GM23338 (cell line): ENCODE data around the gene FBXW7. TPM values are rescaled to one million over a fixed set of nuclear protein-coding genes. Genes with fewer than 3 reads are reported as not detected.

Experiments
- ATAC-seq: fragments of 200-7000 bp; cut with Tn5 transposase; 3 replicates; pipeline ENCODE4 v1.9.1; 2020
- DNase-seq: peaks from one replicate; pipeline ENCODE4 v3.0.0-alpha.2; 2015; ENCODE audit warnings: low spot score
- H2AFZ ChIP-seq: fragments of 200-600 bp; sonication (generic); 2 replicates; pipeline ENCODE4 v1.8.0; 2016; ENCODE audit warnings: antibody characterized with exemption, mild to moderate bottlenecking, moderate library complexity
- H3F3A ChIP-seq: fragments of 200-600 bp; sonication (generic); replicated peaks from 2 replicates; pipeline ENCODE4 v1.8.0; 2017; ENCODE audit warnings: antibody characterized with exemption, mixed run types, low read depth
- H3K27ac ChIP-seq: fragments of 200-600 bp; sonication (generic); 2 replicates; pipeline ENCODE4 v1.6.1; 2016; ENCODE audit warnings: low read depth
- H3K27me3 ChIP-seq: fragments of 200-600 bp; sonication (generic); 2 replicates; pipeline ENCODE4 v1.8.0; 2016; ENCODE audit warnings: mild to moderate bottlenecking, mixed run types, moderate library complexity; ENCODE audit not compliant: insufficient read depth
- H3K36me3 ChIP-seq: fragments of 200-600 bp; sonication (generic); 2 replicates; pipeline ENCODE4 v1.8.0; 2016; ENCODE audit warnings: mild to moderate bottlenecking; ENCODE audit not compliant: insufficient read depth
- H3K4me1 ChIP-seq: fragments of 200-600 bp; sonication (generic); 2 replicates; pipeline ENCODE4 v1.8.0; 2016; ENCODE audit warnings: mild to moderate bottlenecking, moderate library complexity; ENCODE audit not compliant: insufficient read depth
- H3K4me2 ChIP-seq: fragments of 200-600 bp; sonication (generic); 2 replicates; pipeline ENCODE4 v1.7.1; 2017; ENCODE audit warnings: mixed run types
- H3K4me3 ChIP-seq: fragments of 200-600 bp; sonication (generic); 2 replicates; pipeline ENCODE4 v1.6.1; 2016; ENCODE audit warnings: mixed run types
- H3K79me2 ChIP-seq: fragments of 200-600 bp; sonication (generic); replicated peaks from 2 replicates; pipeline ENCODE4 v1.8.0; 2017; ENCODE audit warnings: mild to moderate bottlenecking; ENCODE audit not compliant: insufficient read depth
- H3K9me2 ChIP-seq: fragments of 200-600 bp; sonication (generic); 2 replicates; pipeline ENCODE4 v1.8.0; 2017; ENCODE audit not compliant: insufficient read depth
- H4K20me1 ChIP-seq: fragments of 200-600 bp; sonication (generic); replicated peaks from 2 replicates; pipeline ENCODE4 v1.8.0; 2017; ENCODE audit warnings: mild to moderate bottlenecking; ENCODE audit not compliant: insufficient read depth
- H3K27ac Mint-ChIP-seq: 2 replicates; pipeline ENCODE4 v1.8.0; 2020; ENCODE audit warnings: inconsistent platforms, mild to moderate bottlenecking, moderate library complexity, mixed read lengths
- H3K27me3 Mint-ChIP-seq: 3 replicates; pipeline ENCODE4 v1.8.0; 2022; ENCODE audit warnings: low read depth, mild to moderate bottlenecking, moderate library complexity, mixed read lengths, inconsistent platforms; ENCODE audit not compliant: insufficient read depth, poor library complexity
- H3K36me3 Mint-ChIP-seq: 3 replicates; pipeline ENCODE4 v1.8.0; 2021; ENCODE audit warnings: low read depth, mild to moderate bottlenecking, inconsistent platforms, moderate library complexity, mixed read lengths
- H3K4me1 Mint-ChIP-seq: 3 replicates; pipeline ENCODE4 v1.8.0; 2020; ENCODE audit warnings: mild to moderate bottlenecking, inconsistent platforms, mixed read lengths
- H3K4me3 Mint-ChIP-seq: 3 replicates; pipeline ENCODE4 v1.8.0; 2021; ENCODE audit warnings: moderate library complexity, mild to moderate bottlenecking, inconsistent platforms, mixed read lengths
- H3K9me3 Mint-ChIP-seq: 3 replicates; pipeline ENCODE4 v1.8.0; 2020; ENCODE audit warnings: moderate library complexity, mild to moderate bottlenecking, inconsistent platforms, mixed read lengths
- CREB1 ChIP-seq: fragments of 250-450 bp; sonication (Bioruptor Pico); IDR thresholded peaks from 2 replicates; pipeline ENCODE4 v1.5.0; 2020; ENCODE audit warnings: low read depth, mild to moderate bottlenecking, moderate library complexity
- EZH2 ChIP-seq: fragments of 200-600 bp; sonication (generic); IDR thresholded peaks from one replicate; pipeline ENCODE4 v1.8.0; 2017; ENCODE audit warnings: antibody characterized with exemption, mild to moderate bottlenecking, low read depth; ENCODE audit not compliant: unreplicated experiment
- EZH2phosphoT487 ChIP-seq: fragments of 200-600 bp; sonication (generic); IDR thresholded peaks from one replicate; pipeline ENCODE4 v1.8.1; 2018; ENCODE audit warnings: antibody characterized with exemption; ENCODE audit not compliant: unreplicated experiment
- JUNB ChIP-seq: IDR thresholded peaks from one replicate; pipeline ENCODE4 v1.6.1; 2016; ENCODE audit warnings: antibody characterized with exemption; ENCODE audit not compliant: unreplicated experiment
- NANOG ChIP-seq: IDR thresholded peaks from 2 replicates; pipeline ENCODE4 v1.6.1; 2016; ENCODE audit warnings: antibody characterized with exemption, borderline replicate concordance
- POLR2AphosphoS5 ChIP-seq: IDR thresholded peaks from 2 replicates; pipeline ENCODE4 v1.6.1; 2016; ENCODE audit warnings: antibody characterized with exemption, low read depth
- STAT1 ChIP-seq: IDR thresholded peaks from one replicate; pipeline ENCODE4 v1.6.1; 2016; ENCODE audit warnings: antibody characterized with exemption; ENCODE audit not compliant: unreplicated experiment
- ZNF114 ChIP-seq: fragments of 250-450 bp; sonication (Bioruptor Pico); IDR thresholded peaks from 2 replicates; pipeline ENCODE4 v1.5.0; 2020; ENCODE audit warnings: mild to moderate bottlenecking, moderate library complexity
- ZNF331 ChIP-seq: fragments of 250-450 bp; sonication (Bioruptor Pico); IDR thresholded peaks from 2 replicates; pipeline ENCODE4 v1.5.0; 2020; ENCODE audit warnings: low read depth, mild to moderate bottlenecking, moderate library complexity
- polyA plus RNA-seq: library from polyadenylated mRNA; unstranded; fragments of >200 nt; fragmentation: Nextera tagmentation; extraction: Ambion mirVana; gene quantifications from 2 replicates; pipeline ENCODE4 v1.2.1, GENCODE V29; 2016
- total RNA-seq: library from RNA; depleted of rRNA; stranded (reverse); fragments of >200 nt; shearing (Covaris generic); gene quantifications from 2 replicates; pipeline ENCODE4 v1.2.3, GENCODE V29; 2014
- TF ChIP-seq, protein P1 (sequence below), 2 experiments: fragments of 200-600 bp in 1 of 2; sonication (generic) in 1 of 2; conservative IDR thresholded peaks; 2 replicates each; pipeline versions ENCODE4 v1.5.1 to v1.6.1; 2016 to 2017; ENCODE audit warnings: antibody characterized with exemption in 2 of 2, low read depth in 2 of 2, mild to moderate bottlenecking in 2 of 2, moderate library complexity in 1 of 2
- TF ChIP-seq, protein P2 (sequence below): IDR thresholded peaks from one replicate; pipeline ENCODE4 v1.6.1; 2018; ENCODE audit warnings: antibody characterized with exemption; ENCODE audit not compliant: unreplicated experiment
- TF ChIP-seq, protein P3 (sequence below): fragments of 250-450 bp; sonication (Bioruptor Pico); IDR thresholded peaks from 2 replicates; pipeline ENCODE4 v1.5.0; 2020; ENCODE audit warnings: mild to moderate bottlenecking, moderate library complexity
- TF ChIP-seq, protein P4 (sequence below): IDR thresholded peaks from 2 replicates; pipeline ENCODE4 v1.6.1; 2016; ENCODE audit warnings: antibody characterized with exemption

FBXW7 gene
- total and polyA plus RNA-seq, 2 experiments from 2014 or later = 25.8 to 34.7 TPM

DNA sequence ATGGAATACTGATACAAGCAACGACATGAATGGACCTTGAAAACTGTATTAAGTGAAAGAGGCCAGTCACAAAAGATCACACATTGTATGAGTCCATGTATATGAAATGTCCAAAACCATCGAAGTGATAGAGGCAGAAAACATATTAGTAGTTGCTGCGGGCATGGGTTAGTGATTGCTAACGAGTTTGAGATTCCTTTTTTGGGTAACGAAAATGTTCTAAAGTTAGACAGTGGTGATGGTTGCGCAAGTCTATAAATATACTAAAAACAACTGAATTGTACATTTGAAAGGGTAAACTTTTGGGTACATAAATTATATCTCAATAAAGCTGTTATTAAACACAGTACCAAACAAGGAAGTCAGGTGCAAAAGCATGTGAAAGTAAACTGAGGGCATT is 234.5 kb downstream of the FBXW7 start:
- TF ChIP-seq, protein P1, sequence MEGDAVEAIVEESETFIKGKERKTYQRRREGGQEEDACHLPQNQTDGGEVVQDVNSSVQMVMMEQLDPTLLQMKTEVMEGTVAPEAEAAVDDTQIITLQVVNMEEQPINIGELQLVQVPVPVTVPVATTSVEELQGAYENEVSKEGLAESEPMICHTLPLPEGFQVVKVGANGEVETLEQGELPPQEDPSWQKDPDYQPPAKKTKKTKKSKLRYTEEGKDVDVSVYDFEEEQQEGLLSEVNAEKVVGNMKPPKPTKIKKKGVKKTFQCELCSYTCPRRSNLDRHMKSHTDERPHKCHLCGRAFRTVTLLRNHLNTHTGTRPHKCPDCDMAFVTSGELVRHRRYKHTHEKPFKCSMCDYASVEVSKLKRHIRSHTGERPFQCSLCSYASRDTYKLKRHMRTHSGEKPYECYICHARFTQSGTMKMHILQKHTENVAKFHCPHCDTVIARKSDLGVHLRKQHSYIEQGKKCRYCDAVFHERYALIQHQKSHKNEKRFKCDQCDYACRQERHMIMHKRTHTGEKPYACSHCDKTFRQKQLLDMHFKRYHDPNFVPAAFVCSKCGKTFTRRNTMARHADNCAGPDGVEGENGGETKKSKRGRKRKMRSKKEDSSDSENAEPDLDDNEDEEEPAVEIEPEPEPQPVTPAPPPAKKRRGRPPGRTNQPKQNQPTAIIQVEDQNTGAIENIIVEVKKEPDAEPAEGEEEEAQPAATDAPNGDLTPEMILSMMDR (conservative IDR thresholded peaks at IDR 0.05; ENCODE audit: low read depth in 2 of 2) = no peak
- TF ChIP-seq NANOG (no peak), CREB1 (CRISPR knock-in tag) (no peak), EZH2 (no peak), ZNF114 (CRISPR knock-in tag) (no peak), STAT1 (no peak), JUNB (no peak), POLR2AphosphoS5 (no peak), ZNF331 (CRISPR knock-in tag) (no peak), EZH2phosphoT487 (no peak)
- TF ChIP-seq, protein P2, sequence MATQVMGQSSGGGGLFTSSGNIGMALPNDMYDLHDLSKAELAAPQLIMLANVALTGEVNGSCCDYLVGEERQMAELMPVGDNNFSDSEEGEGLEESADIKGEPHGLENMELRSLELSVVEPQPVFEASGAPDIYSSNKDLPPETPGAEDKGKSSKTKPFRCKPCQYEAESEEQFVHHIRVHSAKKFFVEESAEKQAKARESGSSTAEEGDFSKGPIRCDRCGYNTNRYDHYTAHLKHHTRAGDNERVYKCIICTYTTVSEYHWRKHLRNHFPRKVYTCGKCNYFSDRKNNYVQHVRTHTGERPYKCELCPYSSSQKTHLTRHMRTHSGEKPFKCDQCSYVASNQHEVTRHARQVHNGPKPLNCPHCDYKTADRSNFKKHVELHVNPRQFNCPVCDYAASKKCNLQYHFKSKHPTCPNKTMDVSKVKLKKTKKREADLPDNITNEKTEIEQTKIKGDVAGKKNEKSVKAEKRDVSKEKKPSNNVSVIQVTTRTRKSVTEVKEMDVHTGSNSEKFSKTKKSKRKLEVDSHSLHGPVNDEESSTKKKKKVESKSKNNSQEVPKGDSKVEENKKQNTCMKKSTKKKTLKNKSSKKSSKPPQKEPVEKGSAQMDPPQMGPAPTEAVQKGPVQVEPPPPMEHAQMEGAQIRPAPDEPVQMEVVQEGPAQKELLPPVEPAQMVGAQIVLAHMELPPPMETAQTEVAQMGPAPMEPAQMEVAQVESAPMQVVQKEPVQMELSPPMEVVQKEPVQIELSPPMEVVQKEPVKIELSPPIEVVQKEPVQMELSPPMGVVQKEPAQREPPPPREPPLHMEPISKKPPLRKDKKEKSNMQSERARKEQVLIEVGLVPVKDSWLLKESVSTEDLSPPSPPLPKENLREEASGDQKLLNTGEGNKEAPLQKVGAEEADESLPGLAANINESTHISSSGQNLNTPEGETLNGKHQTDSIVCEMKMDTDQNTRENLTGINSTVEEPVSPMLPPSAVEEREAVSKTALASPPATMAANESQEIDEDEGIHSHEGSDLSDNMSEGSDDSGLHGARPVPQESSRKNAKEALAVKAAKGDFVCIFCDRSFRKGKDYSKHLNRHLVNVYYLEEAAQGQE = no peak
- TF ChIP-seq, protein P3, sequence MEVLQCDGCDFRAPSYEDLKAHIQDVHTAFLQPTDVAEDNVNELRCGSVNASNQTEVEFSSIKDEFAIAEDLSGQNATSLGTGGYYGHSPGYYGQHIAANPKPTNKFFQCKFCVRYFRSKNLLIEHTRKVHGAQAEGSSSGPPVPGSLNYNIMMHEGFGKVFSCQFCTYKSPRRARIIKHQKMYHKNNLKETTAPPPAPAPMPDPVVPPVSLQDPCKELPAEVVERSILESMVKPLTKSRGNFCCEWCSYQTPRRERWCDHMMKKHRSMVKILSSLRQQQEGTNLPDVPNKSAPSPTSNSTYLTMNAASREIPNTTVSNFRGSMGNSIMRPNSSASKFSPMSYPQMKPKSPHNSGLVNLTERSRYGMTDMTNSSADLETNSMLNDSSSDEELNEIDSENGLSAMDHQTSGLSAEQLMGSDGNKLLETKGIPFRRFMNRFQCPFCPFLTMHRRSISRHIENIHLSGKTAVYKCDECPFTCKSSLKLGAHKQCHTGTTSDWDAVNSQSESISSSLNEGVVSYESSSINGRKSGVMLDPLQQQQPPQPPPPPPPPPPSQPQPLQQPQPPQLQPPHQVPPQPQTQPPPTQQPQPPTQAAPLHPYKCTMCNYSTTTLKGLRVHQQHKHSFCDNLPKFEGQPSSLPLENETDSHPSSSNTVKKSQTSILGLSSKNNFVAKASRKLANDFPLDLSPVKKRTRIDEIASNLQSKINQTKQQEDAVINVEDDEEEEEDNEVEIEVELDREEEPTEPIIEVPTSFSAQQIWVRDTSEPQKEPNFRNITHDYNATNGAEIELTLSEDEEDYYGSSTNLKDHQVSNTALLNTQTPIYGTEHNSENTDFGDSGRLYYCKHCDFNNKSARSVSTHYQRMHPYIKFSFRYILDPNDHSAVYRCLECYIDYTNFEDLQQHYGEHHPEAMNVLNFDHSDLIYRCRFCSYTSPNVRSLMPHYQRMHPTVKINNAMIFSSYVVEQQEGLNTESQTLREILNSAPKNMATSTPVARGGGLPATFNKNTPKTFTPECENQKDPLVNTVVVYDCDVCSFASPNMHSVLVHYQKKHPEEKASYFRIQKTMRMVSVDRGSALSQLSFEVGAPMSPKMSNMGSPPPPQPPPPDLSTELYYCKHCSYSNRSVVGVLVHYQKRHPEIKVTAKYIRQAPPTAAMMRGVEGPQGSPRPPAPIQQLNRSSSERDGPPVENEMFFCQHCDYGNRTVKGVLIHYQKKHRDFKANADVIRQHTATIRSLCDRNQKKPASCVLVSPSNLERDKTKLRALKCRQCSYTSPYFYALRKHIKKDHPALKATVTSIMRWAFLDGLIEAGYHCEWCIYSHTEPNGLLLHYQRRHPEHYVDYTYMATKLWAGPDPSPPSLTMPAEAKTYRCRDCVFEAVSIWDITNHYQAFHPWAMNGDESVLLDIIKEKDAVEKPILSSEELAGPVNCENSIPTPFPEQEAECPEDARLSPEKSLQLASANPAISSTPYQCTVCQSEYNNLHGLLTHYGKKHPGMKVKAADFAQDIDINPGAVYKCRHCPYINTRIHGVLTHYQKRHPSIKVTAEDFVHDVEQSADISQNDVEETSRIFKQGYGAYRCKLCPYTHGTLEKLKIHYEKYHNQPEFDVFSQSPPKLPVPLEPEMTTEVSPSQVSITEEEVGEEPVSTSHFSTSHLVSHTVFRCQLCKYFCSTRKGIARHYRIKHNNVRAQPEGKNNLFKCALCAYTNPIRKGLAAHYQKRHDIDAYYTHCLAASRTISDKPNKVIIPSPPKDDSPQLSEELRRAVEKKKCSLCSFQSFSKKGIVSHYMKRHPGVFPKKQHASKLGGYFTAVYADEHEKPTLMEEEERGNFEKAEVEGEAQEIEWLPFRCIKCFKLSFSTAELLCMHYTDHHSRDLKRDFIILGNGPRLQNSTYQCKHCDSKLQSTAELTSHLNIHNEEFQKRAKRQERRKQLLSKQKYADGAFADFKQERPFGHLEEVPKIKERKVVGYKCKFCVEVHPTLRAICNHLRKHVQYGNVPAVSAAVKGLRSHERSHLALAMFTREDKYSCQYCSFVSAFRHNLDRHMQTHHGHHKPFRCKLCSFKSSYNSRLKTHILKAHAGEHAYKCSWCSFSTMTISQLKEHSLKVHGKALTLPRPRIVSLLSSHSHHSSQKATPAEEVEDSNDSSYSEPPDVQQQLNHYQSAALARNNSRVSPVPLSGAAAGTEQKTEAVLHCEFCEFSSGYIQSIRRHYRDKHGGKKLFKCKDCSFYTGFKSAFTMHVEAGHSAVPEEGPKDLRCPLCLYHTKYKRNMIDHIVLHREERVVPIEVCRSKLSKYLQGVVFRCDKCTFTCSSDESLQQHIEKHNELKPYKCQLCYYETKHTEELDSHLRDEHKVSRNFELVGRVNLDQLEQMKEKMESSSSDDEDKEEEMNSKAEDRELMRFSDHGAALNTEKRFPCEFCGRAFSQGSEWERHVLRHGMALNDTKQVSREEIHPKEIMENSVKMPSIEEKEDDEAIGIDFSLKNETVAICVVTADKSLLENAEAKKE (CRISPR knock-in tag) = no peak
- TF ChIP-seq, protein P4, sequence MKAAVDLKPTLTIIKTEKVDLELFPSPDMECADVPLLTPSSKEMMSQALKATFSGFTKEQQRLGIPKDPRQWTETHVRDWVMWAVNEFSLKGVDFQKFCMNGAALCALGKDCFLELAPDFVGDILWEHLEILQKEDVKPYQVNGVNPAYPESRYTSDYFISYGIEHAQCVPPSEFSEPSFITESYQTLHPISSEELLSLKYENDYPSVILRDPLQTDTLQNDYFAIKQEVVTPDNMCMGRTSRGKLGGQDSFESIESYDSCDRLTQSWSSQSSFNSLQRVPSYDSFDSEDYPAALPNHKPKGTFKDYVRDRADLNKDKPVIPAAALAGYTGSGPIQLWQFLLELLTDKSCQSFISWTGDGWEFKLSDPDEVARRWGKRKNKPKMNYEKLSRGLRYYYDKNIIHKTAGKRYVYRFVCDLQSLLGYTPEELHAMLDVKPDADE = no peak
- no peak overlapping the region for H3K4me3 ChIP-seq
- H3K36me3 ChIP-seq = no peaks in the 10 kb centered on the region
- no peaks in the 10 kb centered on the region for H4K20me1 ChIP-seq
- H3K27ac ChIP-seq = no peak overlapping the region
- ATAC-seq (no peak), DNase-seq (no peak)
- no peaks in the 10 kb centered on the region for H3K27me3 ChIP-seq
- H3K79me2 ChIP-seq = no peaks in the 10 kb centered on the region
- peaks cover 2% of the 10 kb centered on the region for H3K27me3 Mint-ChIP-seq
- no peaks in the 10 kb centered on the region for H3F3A ChIP-seq
- H3K9me2 ChIP-seq = peaks cover 6% of the 10 kb centered on the region
- H3K36me3 Mint-ChIP-seq = no peaks in the 10 kb centered on the region
- no peak overlapping the region for H3K4me2 ChIP-seq
- no peaks in the 10 kb centered on the region for H3K9me3 Mint-ChIP-seq
- no peak overlapping the region for H3K4me3 Mint-ChIP-seq
- no peak overlapping the region for H3K27ac Mint-ChIP-seq
- H2AFZ ChIP-seq = peak overlapping the region; percentile 47; the same call in 1 of the 2 replicates
- peaks cover 9% of the 10 kb centered on the region; the same call in 1 of the 3 replicates for H3K4me1 Mint-ChIP-seq
- peaks cover 5% of the 10 kb centered on the region; the same call in 1 of the 2 replicates for H3K4me1 ChIP-seq
